Daoy (cell line): ENCODE data around the gene ELF1. TPM values are rescaled to one million over a fixed set of nuclear protein-coding genes. Genes with fewer than 3 reads are reported as not detected.

Source experiments
- DNase-seq: peaks from one replicate; pipeline ENCODE4 v3.0.0-alpha.2; 2015; ENCODE audit warnings: low read depth
- total RNA-seq: library from RNA; depleted of rRNA; stranded (reverse); fragments of >200 nt; shearing (Covaris generic); gene quantifications from 2 replicates; pipeline ENCODE4 v1.2.3, GENCODE V29; 2014

Gene ELF1
- total RNA-seq, 1 experiment from 2014 or later = 11.3 TPM

GRCh38 chr13:41006978-41007743 is 12.0 kb downstream of the ELF1 start:
- no peak for DNase-seq

- no peak for DNase-seq
These were observed 12.8 kb downstream of the ELF1 start for GRCh38 chr13:41006306-41006705.

- no peak for DNase-seq
These were observed 13.4 kb downstream of the ELF1 start for GRCh38 chr13:41005704-41006103.

GRCh38 chr13:41004875-41005693 is 14.0 kb downstream of the ELF1 start:
- no peak for DNase-seq

GRCh38 chr13:41002606-41003005 is 16.5 kb downstream of the ELF1 start:
- DNase-seq = no peak

- no peak for DNase-seq
These were observed 17.4 kb downstream of the ELF1 start for GRCh38 chr13:41001695-41002094.

GRCh38 chr13:40999416-40999815 is 19.7 kb downstream of the ELF1 start:
- DNase-seq = no peak

GRCh38 chr13:40996426-40997092 is 22.6 kb downstream of the ELF1 start:
- no peak for DNase-seq

- no peak for DNase-seq
These were observed 23.1 kb downstream of the ELF1 start for GRCh38 chr13:40995997-40996396.

- no peak for DNase-seq
These were observed 24.4 kb downstream of the ELF1 start for GRCh38 chr13:40994581-40995230.

- DNase-seq = no peak
These were observed 25.1 kb downstream of the ELF1 start for GRCh38 chr13:40993987-40994386.

GRCh38 chr13:40992678-40993518 is 26.2 kb downstream of the ELF1 start:
- DNase-seq = no peak

- DNase-seq = no peak
These were observed 31.4 kb downstream of the ELF1 start for GRCh38 chr13:40987606-40988280.

- no peak for DNase-seq
These were observed 32.8 kb downstream of the ELF1 start for GRCh38 chr13:40986101-40986856.

GRCh38 chr13:40985381-40986100 is 33.6 kb downstream of the ELF1 start:
- DNase-seq = no peak

GRCh38 chr13:40984668-40985366 is 34.3 kb downstream of the ELF1 start:
- peak; percentile 13 for DNase-seq

- DNase-seq = no peak
These were observed 35.1 kb downstream of the ELF1 start for GRCh38 chr13:40983725-40984667.
